GM19372 (cell line): ENCODE results near the gene FAF1.

Experiments
- ATAC-seq: cut with Tn5 transposase; IDR thresholded peaks from one replicate; pipeline ENCODE4 v1.9.1; 2021; ENCODE audit warnings: mild to moderate bottlenecking, low read depth, moderate library complexity; ENCODE audit not compliant: unreplicated experiment

FAF1 gene

GRCh38 chr1:50523548-50523947, 436.5 kb downstream of the FAF1 start:
- no peak for ATAC-seq

DNA sequence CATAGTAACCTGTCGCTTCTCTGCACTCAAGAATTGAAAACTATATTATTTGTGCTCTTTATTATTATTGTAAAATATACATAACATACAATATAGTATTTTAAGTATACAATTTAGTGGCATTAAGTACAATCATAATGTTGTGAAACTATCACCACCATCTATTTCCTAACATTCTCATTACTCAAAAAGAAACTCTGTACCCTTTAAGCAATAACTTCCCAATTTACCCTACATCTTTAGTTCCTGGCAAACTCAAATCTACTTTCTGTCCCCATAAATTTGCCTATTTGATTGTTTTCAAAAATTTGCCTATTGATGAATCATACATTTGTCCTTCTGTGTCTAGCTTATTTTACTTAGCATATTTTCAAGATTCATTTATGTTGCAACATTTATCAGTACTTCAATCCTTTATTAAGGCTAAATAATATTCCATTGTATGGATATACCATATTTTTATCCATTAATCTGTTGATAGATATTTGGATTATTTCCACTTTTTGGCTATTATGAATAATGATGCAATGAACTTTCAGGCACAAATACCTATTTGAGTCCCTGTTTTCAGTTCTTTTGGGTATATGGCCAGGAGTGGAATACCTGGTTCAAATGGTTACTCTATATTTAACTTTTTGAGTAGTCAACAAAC, 437.2 kb downstream of the FAF1 start:
- ATAC-seq, result no peak

DNA sequence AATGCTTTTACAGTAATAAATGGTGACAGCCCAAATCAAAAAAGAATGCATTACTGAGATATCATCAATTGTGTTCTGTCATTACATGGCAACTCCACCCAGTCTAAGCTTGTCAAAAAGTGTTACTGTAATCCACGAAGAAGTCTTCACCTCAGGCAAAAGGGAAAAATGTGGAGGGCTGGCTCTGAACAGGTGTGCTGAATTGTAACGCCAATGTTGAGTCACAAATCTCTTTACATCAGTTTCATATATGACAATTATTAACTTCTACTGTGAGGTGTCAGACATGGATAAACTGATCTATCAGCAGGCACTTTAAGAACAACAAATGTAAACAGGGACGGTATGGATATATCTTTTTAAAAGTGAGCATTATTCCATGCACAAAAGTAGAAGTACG, 438.4 kb downstream of the FAF1 start:
- no peak for ATAC-seq

- no peak for ATAC-seq
These were observed 442.6 kb downstream of the FAF1 start for GRCh38 chr1:50517488-50517887.

GRCh38 chr1:50516056-50516455, 444.0 kb downstream of the FAF1 start:
- ATAC-seq, result no peak

DNA sequence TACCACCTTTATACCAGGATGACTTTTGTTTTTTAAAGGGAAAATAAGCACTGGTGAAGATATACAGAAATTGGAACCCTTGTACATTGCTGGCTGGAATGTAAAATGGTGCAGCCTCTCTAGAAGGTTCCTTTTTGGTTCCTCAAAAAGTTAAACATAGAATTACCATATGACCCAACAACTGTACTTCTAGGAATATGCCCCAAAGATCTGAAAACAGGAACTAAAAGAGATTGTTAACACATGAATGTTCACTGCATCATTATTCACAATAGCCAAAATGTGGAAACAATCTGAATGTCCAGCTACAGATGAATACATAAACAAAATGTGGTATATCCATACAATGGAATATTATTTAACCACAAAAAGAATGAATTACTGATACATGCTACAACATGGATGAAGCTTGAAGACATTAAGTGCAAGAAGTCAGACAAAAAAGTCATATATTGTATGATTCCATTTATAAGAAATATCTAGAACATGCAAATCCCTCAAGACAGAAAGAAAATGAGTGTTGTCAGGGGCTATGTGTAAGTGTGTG, 452.0 kb downstream of the FAF1 start:
- no peak for ATAC-seq

DNA sequence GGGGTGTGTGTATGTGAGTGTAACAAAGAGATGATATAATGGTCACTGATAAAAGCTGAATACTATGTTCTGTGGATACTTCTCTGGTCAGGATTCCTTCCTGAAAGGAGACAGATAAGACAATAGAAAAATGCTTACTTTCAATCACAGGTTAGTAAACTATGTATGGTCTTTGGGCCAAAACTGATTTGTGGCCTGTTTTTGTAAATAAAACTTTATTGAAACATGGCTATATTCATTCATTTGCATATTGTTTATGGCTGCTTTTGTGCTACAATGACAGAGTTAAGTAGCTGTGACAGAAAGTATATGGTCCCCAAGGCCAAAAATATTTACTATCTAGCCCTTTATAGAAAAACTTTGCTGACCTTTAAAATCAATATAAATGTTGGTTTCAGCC, 454.6 kb downstream of the FAF1 start:
- no peak for ATAC-seq

GRCh38 chr1:50503515-50503914, 456.6 kb downstream of the FAF1 start:
- no peak for ATAC-seq

- ATAC-seq, result no peak
These were observed 457.9 kb downstream of the FAF1 start for GRCh38 chr1:50502147-50502546.

DNA sequence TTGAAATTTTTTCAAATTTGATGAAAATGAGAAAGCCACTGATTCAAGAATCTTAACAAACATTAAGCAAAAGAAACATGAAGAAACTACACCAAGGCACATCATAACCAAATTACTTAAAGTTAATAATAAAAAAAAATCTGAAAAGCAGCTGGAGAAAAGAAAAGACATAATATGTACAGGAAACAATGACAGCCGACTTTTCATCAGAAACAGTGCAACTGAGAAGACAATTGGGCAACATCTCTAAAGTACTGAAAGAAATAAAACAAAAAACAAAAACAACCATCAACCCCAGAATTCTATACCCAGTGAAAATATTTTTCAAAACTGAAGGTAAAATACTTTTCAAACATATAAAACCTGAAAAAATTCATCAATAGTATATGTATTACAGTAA, 463.1 kb downstream of the FAF1 start:
- ATAC-seq, result no peak

- no peak for ATAC-seq
These were observed 466.4 kb downstream of the FAF1 start for GRCh38 chr1:50493710-50494109.

DNA sequence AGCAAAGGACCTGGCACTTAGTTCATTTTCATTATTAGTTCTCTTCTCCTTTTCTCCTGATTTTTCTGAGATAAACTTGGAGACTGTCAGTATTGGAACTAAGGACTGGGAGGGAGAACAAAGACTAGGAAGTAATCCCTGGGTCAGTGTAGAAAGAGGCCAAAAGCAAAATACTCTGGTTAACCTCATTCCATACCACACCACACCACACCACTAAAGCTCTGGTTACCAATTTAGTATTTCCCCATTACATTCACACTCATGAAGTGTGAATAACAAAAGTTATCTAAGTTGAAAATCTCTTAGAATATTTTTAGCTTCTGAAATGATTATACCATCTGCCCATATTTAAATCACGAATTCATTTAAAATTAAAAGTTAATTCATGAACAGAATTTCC, 467.9 kb downstream of the FAF1 start:
- ATAC-seq, result no peak

DNA sequence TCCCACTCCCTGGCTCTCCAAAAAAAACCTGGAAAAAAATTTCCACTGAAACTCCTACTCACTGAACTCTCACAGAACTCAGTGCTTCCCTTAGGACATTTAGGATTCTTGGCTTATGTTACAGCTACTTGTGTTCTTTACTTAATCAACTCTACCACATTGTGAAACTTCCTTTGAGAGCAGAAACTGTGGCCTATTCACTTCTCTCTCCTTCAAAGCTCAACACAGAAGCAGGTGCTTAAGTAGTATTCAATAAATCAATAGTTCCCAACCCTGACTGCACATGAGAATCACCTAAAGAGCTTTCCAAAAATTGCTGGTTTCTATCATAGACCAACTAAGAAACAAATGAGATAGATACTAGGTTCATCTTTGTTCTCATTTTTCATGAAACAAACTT, 468.9 kb downstream of the FAF1 start:
- no peak for ATAC-seq

GRCh38 chr1:50490640-50491039, 469.4 kb downstream of the FAF1 start:
- no peak for ATAC-seq

DNA sequence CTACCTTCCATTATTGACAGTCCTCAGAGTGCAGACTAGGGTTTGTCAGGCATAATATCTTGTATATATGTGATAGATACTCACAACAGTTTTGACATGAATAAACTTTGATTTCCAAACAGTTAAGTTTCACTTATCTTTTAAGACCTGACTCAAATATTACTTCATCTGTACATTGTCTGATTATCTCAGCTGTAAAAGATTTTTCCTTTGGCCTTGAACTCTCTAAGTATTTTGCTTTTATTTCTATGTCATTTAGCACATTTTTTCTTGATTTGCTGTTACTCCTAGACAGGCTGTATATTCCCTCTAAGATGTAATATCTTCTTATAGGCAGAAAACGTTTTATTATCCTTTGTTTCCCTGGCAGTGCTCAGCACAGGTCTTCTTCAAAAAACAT, 471.2 kb downstream of the FAF1 start:
- ATAC-seq, result no peak

DNA sequence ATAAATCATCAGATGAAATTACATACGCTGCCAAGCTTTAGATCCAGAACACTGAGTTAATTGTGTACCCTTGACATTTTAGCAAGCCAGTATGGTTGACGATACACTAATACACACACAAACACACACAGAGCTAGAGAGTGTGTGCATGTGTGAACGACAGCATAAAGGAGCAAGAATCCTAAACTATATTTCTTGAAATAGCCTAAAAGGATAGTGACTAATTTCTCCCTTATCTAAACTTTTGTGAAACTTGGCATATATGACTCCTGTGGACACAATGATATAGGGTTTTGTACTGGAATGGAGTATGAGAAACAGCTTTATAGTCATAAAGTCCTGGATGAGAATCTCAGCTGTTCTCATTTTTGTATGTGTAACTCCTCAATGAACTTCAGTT, 471.7 kb downstream of the FAF1 start:
- ATAC-seq, result no peak

- no peak for ATAC-seq
These were observed 472.3 kb downstream of the FAF1 start for GRCh38 chr1:50487725-50488124.

DNA sequence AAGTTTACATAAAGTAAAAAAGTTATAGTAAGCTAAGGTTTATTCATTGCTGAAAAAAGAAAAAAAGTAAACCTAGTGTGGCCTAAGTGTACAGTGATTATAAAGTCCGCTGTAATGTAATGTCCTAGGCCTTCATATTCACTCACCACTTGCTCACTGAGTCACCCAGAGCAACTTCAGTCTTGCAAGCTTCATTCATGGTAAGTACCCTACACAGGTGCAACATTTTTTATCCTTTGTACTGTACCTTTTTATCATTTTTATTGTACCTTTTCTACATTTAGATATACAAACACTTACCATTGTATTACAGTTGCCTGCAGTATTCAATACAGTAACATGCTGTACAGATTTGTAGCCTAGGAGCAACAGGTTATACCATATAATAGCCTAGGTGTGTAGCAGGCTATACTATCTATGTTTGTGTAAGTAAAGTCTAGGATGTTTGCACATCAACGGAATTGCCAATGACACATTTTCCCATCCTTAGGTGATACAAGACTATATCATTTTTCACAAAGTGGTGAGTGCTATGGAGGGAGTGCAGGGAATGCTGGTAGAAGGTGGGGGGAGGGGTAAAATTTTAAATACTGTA, 478.8 kb downstream of the FAF1 start:
- no peak for ATAC-seq

- ATAC-seq, result no peak
These were observed 483.3 kb downstream of the FAF1 start for GRCh38 chr1:50476800-50477199.

GRCh38 chr1:50474859-50475809, 484.9 kb downstream of the FAF1 start:
- ATAC-seq, result no peak

- ATAC-seq, result no peak
These were observed 486.6 kb downstream of the FAF1 start for GRCh38 chr1:50473513-50473912.
